Parathyroid adenoma (tissue), 2 donors: ENCODE data around the gene TIFAB.

Source experiments
- H2AFZ ChIP-seq: fragments of 300-600 bp; sonication (generic); one replicate; pipeline ENCODE4 v1.7.0; 2017; ENCODE audit warnings: antibody characterized with exemption, mild to moderate bottlenecking
- H3K27ac ChIP-seq: fragments of 300-600 bp; sonication (generic); one replicate; pipeline ENCODE4 v1.7.0; 2017
- H3K27me3 ChIP-seq: fragments of 300-600 bp; sonication (generic); one replicate; pipeline ENCODE4 v1.7.0; 2017; ENCODE audit warnings: low read length; ENCODE audit not compliant: control insufficient read depth, insufficient read depth
- H3K36me3 ChIP-seq: fragments of 300-600 bp; sonication (generic); one replicate; pipeline ENCODE4 v1.7.0; 2017; ENCODE audit warnings: low read length; ENCODE audit not compliant: control insufficient read depth, insufficient read depth
- H3K4me1 ChIP-seq: fragments of 300-600 bp; sonication (generic); one replicate; pipeline ENCODE4 v1.7.0; 2017; ENCODE audit warnings: control low read depth
- H3K4me2 ChIP-seq: fragments of 300-600 bp; sonication (generic); one replicate; pipeline ENCODE4 v1.7.0; 2017; ENCODE audit warnings: low read length
- H3K4me3 ChIP-seq: fragments of 300-600 bp; sonication (generic); one replicate; pipeline ENCODE4 v1.7.0; 2017; ENCODE audit warnings: low read depth, low read length
- H3K79me2 ChIP-seq: fragments of 300-600 bp; sonication (generic); one replicate; pipeline ENCODE4 v1.7.0; 2017; ENCODE audit warnings: control low read depth
- H3K9ac ChIP-seq: fragments of 300-600 bp; sonication (generic); one replicate; pipeline ENCODE4 v1.7.0; 2017; ENCODE audit warnings: mild to moderate bottlenecking
- H3K9me3 ChIP-seq: fragments of 300-600 bp; sonication (generic); one replicate; pipeline ENCODE4 v1.7.0; 2017; ENCODE audit warnings: low read length; ENCODE audit not compliant: control insufficient read depth
- CTCF ChIP-seq: fragments of 300-600 bp; sonication (generic); IDR thresholded peaks from one replicate; pipeline ENCODE4 v1.7.0; 2017; ENCODE audit warnings: antibody characterized with exemption, mild to moderate bottlenecking
- donor health status: primary hyperparathyroidism.

The TIFAB gene

GRCh38 chr5:135456238-135457099 is 4.3 kb upstream of the TIFAB start:
- no peaks in the 10 kb centered on the region for H3K9me3 ChIP-seq
- no peak overlapping the region for H3K4me3 ChIP-seq
- no peak overlapping the region for H3K9ac ChIP-seq
- no peaks in the 10 kb centered on the region for H3K79me2 ChIP-seq
- no peaks in the 10 kb centered on the region for H3K36me3 ChIP-seq
- H3K4me1 ChIP-seq = no peaks in the 10 kb centered on the region
- H3K27ac ChIP-seq = no peak overlapping the region
- TF ChIP-seq CTCF = no peak
- no peak overlapping the region for H3K4me2 ChIP-seq
- no peak overlapping the region for H2AFZ ChIP-seq
- no peaks in the 10 kb centered on the region for H3K27me3 ChIP-seq

DNA sequence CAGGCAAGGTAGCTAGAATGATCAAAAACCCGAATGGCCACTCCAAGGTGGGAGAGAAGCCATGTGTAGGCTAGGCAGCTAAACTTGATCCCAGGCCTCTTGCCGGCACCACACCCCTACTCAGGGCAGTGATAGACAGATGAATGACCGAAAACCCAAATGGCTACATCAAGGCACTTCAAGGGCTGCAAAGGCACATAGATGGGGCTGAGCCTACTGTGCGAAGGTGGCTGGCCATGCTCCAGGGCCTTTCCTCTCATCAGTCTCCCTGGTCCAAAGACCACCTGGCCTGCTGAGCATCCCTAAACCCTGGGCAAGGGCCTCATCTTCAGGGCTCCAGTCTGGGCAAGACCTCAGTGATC is 3.7 kb upstream of the TIFAB start:
- Histone ChIP-seq H2AFZ (no peak overlapping the region), H3K9ac (no peak overlapping the region), H3K4me3 (no peak overlapping the region), H3K79me2 (no peaks in the 10 kb centered on the region), H3K36me3 (no peaks in the 10 kb centered on the region), H3K27me3 (no peaks in the 10 kb centered on the region), H3K4me1 (no peaks in the 10 kb centered on the region), H3K4me2 (no peak overlapping the region), H3K9me3 (no peaks in the 10 kb centered on the region), H3K27ac (no peak overlapping the region)
- TF ChIP-seq CTCF = no peak

GRCh38 chr5:135454946-135455345 is 2.8 kb upstream of the TIFAB start:
- H2AFZ ChIP-seq = no peak overlapping the region
- H3K79me2 ChIP-seq = no peaks in the 10 kb centered on the region
- no peak for TF ChIP-seq CTCF
- H3K4me2 ChIP-seq = no peak overlapping the region
- H3K36me3 ChIP-seq = no peaks in the 10 kb centered on the region
- H3K9ac ChIP-seq = no peak overlapping the region
- H3K4me1 ChIP-seq = no peaks in the 10 kb centered on the region
- H3K27ac ChIP-seq = no peak overlapping the region
- H3K27me3 ChIP-seq = no peaks in the 10 kb centered on the region
- no peak overlapping the region for H3K4me3 ChIP-seq
- no peaks in the 10 kb centered on the region for H3K9me3 ChIP-seq

GRCh38 chr5:135453613-135454012 is 1.5 kb upstream of the TIFAB start:
- H3K9ac ChIP-seq = no peak overlapping the region
- no peaks in the 10 kb centered on the region for H3K79me2 ChIP-seq
- TF ChIP-seq CTCF = no peak
- H3K4me3 ChIP-seq = no peak overlapping the region
- H3K4me2 ChIP-seq = no peak overlapping the region
- H3K36me3 ChIP-seq = no peaks in the 10 kb centered on the region
- H3K4me1 ChIP-seq = no peaks in the 10 kb centered on the region
- no peaks in the 10 kb centered on the region for H3K27me3 ChIP-seq
- H3K9me3 ChIP-seq = no peaks in the 10 kb centered on the region
- no peak overlapping the region for H3K27ac ChIP-seq
- no peak overlapping the region for H2AFZ ChIP-seq
